Natural killer cell treated with Interleukin-12 subunit alpha and Interleukin-12 subunit beta and Interleukin-15 and Interleukin-18, amount 100 ng/mL, for 72 hours (primary cell): ENCODE data around the gene LRMDA. TPM values are rescaled to one million over a fixed set of nuclear protein-coding genes. Genes with fewer than 3 reads are reported as not detected.
"Not testable (repeated sequence)": the region's sequence is repeated elsewhere in the genome, so short reads cannot be mapped to it uniquely, and the experiment has no call there.

Source experiments
- ATAC-seq, 2 donors: fragments of 150-1000 bp; cut with Tn5 transposase in 1 of 2; sonication (Bioruptor Pico), chemical (Tn5 transposase) in 1 of 2; 2 replicates each; pipeline ENCODE4 v1.10.0; 2021
- DNase-seq: peaks from one replicate; pipeline ENCODE4 v3.0.0; 2022; ENCODE audit warnings: low spot score
- H3K27ac Mint-ChIP-seq, 2 donors: 1 replicate in 1 of 2; 2 replicates in 1 of 2; pipeline ENCODE4 v1.8.0; 2022; ENCODE audit warnings: mixed read lengths in 2 of 2, mild to moderate bottlenecking in 1 of 2, moderate library complexity in 1 of 2
- H3K27me3 Mint-ChIP-seq, 2 donors: 1 replicate in 1 of 2; 2 replicates in 1 of 2; pipeline ENCODE4 v1.8.0; 2022; ENCODE audit warnings: mixed read lengths in 2 of 2
- H3K36me3 Mint-ChIP-seq: one replicate; pipeline ENCODE4 v1.8.0; 2022; ENCODE audit warnings: mixed read lengths
- H3K4me1 Mint-ChIP-seq, 2 donors: 1 replicate in 1 of 2; 2 replicates in 1 of 2; pipeline ENCODE4 v1.8.0; 2022; ENCODE audit warnings: low read depth in 2 of 2, mixed read lengths in 2 of 2, mild to moderate bottlenecking in 1 of 2
- H3K4me3 Mint-ChIP-seq: one replicate; pipeline ENCODE4 v1.8.0; 2022; ENCODE audit warnings: mixed read lengths
- H3K9me3 Mint-ChIP-seq: 2 replicates; pipeline ENCODE4 v1.8.0; 2022; ENCODE audit warnings: mixed read lengths
- total RNA-seq, 2 donors: library from RNA; stranded (reverse); gene quantifications; one replicate each; pipeline ENCODE4 v1.2.3, GENCODE V29; 2022

LRMDA gene
- total RNA-seq, 2 donors from 2014 or later: 0.92 to 1.8 TPM

DNA sequence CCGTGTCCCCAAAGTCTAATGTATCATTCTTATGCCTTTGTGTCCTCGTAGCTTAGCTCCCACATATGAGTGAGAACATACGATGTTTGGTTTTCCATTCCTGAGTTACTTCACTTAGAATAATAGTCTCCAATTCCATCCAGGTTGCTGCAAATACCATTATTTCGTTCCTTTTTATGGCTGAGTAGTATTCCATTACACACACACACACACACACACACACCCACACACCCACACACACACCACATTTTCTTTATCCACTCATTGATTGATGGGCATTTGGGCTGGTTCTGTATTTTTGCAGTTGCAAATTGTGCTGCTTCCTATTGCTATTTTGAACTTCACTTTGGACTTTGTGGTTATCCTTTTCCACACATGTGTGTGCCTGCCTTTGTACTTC is 189.6 kb downstream of the LRMDA start:
- peaks cover 7 to 11% of the 10 kb centered on the region in 2 donors for H3K27me3 Mint-ChIP-seq
- not testable (repeated sequence) for H3K9me3 Mint-ChIP-seq, H3K4me3 Mint-ChIP-seq, DNase-seq, ATAC-seq, H3K27ac Mint-ChIP-seq, H3K4me1 Mint-ChIP-seq, H3K36me3 Mint-ChIP-seq

DNA sequence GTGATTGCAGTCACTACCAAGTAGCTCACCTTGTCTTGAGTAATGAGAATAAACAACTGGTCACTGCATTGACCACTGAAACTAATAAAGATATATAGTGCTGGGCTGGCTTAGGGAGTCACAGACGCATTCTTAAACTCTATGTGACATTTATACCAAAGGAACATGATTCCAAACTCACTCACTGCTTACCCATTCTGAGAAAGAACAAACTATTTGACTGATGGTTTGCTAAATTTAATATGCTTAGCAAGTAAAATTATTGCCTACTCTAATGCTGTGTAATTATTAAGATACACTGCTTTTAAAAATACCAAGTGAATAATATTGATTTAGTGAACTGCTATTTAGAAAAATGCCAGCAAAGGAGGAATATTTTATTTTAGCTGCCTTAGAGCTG is 191.1 kb downstream of the LRMDA start:
- H3K27me3 Mint-ChIP-seq: peaks cover 3 to 12% of the 10 kb centered on the region in 2 donors
- H3K9me3 Mint-ChIP-seq: no peaks in the 10 kb centered on the region
- H3K4me3 Mint-ChIP-seq: no peak overlapping the region
- DNase-seq (no peak), ATAC-seq (no peak)
- H3K4me1 Mint-ChIP-seq: no peaks in the 10 kb centered on the region
- H3K36me3 Mint-ChIP-seq: no peaks in the 10 kb centered on the region
- no peak overlapping the region for H3K27ac Mint-ChIP-seq

DNA sequence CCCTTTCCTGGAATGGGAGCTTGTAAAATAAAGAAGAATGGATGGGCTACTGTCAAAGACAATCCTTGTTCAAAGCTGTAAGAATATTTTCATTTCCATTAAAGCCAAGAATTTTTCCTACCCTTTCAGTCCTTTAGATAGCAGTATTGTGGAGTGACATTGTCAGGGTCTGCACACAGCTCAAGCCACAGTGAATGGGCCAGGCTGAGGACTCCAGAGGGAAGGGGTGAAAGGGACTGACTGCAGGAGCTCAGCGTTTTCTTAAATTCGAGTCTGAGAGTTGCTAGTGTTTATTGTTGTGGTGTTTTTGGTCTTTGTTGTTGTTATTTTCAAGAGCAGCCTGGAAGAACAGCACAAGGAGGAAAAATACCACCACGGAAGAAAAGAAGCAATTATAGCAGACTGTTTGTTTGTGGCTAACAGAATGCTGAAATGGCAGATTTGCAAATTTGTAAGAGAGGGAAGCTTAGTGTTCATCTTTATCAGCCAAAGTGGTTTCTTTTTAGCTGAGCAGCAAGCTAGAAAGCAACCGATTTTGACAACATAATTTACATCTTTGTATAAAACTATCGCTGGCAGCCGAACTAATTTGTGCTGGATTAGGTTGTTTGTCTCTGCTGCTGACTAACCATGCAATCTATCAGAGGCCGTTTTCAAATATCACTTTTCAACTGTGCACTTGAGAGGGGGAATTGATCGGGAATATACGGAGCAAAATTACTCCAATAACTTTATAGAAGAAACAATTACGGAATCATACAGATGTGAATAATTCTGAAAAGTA is 192.1 kb downstream of the LRMDA start:
- no peaks in the 10 kb centered on the region for H3K9me3 Mint-ChIP-seq
- H3K4me1 Mint-ChIP-seq: no peaks in the 10 kb centered on the region
- ATAC-seq: no peak
- H3K4me3 Mint-ChIP-seq: no peak overlapping the region
- no peak overlapping the region for H3K27ac Mint-ChIP-seq
- no peaks in the 10 kb centered on the region for H3K36me3 Mint-ChIP-seq
- peaks cover 0 to 10% of the 10 kb centered on the region in 2 donors for H3K27me3 Mint-ChIP-seq
- DNase-seq: no peak

DNA sequence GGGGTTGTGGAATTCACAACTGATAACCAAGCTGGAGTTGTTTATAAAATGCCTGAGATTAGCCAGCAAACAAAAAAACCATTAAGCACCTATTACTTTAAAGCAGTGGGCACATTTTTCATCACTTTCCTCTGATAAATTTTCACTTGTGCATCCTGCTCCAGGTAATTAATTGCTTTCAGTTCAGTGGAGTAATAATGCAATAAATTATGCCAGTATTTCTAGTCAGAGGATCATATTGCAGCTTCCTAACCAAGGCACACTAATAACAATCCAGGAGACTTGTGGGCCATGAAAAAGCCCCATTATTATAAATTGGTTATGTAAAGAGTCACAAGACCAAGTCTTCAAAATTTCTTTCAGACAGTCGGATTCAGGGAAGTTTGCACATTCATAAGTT is 193.2 kb downstream of the LRMDA start:
- Mint-ChIP-seq H3K9me3 (no peaks in the 10 kb centered on the region), H3K27ac (no peak overlapping the region), H3K27me3 (peaks cover 0 to 13% of the 10 kb centered on the region in 2 donors), H3K4me1 (no peaks in the 10 kb centered on the region), H3K4me3 (no peak overlapping the region), H3K36me3 (no peaks in the 10 kb centered on the region)
- ATAC-seq (no peak), DNase-seq (no peak)

DNA sequence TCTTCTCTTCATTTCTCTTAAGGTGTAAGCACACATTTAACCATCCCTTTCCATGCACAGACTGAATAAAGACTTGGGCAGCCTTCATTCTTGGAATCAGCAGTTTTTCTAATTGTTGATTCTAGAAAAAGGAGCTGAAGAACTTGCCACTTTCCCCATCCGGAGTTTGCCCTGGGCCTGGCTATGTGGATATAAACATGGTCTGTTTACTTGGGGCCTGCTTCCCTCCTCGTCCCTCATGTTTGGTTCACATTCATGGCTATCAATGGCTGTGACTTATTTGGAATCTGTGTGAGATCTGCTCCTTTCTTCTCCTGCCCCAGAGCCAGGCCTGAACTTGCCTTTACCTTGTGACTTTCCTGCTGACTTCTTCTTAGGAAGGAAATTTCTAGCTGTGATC is 199.3 kb downstream of the LRMDA start:
- H3K27ac Mint-ChIP-seq: no peak overlapping the region
- no peak overlapping the region for H3K4me3 Mint-ChIP-seq
- H3K36me3 Mint-ChIP-seq: no peaks in the 10 kb centered on the region
- no peaks in the 10 kb centered on the region for H3K9me3 Mint-ChIP-seq
- ATAC-seq (no peak), DNase-seq (no peak)
- H3K27me3 Mint-ChIP-seq: peaks cover 6 to 8% of the 10 kb centered on the region in 2 donors
- no peaks in the 10 kb centered on the region for H3K4me1 Mint-ChIP-seq

DNA sequence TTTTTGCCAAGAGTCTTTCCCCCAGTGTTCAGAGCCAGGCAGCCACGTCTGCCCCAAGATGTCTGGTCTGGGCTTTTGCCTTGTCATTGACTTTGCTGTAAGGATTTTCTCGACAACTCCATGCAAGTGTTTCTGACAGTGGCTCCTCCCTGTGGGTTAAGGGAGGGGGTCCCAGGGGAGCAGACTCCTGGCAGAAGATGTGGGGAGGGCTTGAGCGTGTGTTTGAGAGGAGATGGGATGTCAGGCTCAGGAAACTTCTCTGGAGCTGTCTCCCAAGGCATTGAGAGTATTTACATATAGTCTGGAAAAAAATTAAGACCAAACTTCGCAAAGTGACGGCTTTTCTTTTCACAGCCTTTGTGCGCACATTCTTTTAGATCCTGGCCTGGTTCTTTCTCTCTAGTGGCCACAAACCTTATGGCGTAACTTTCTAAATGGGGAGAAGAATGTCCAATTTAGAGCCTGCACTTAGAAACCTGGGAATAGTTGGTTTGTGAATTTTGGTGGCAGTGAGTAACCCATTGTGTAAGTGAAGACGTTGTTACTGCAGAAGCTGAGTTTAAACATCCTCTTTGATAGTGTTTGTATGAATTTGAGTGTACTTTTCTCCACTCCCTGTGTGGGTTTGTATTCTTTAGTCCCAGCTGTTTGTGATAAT is 201.5 kb downstream of the LRMDA start:
- no peaks in the 10 kb centered on the region for H3K36me3 Mint-ChIP-seq
- no peaks in the 10 kb centered on the region for H3K4me1 Mint-ChIP-seq
- DNase-seq: no peak
- ATAC-seq: no peak
- H3K27me3 Mint-ChIP-seq: peaks cover 9 to 17% of the 10 kb centered on the region in 2 donors
- H3K9me3 Mint-ChIP-seq: no peaks in the 10 kb centered on the region
- no peak overlapping the region for H3K27ac Mint-ChIP-seq
- no peak overlapping the region for H3K4me3 Mint-ChIP-seq

DNA sequence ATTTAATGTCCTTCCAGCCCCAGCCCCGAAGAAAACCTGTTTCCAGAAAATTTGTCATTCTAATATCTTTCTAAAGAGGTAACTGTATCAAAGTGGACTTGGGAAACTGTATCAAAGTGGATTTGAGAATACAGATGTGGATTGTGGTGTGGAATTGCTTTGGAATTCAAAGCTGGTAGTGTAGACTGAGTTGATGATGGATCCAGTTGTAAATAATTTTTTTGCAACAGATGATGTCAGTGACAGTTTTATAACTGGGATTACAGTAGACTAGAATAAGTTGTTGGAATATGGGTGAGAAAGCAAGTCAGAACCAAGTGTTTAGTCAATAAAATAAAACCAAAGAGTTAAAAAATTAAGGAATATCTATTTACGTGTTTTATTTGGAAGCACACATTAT is 202.1 kb downstream of the LRMDA start:
- Mint-ChIP-seq H3K27ac (no peak overlapping the region), H3K9me3 (no peaks in the 10 kb centered on the region), H3K36me3 (no peaks in the 10 kb centered on the region), H3K4me1 (no peaks in the 10 kb centered on the region), H3K4me3 (no peak overlapping the region), H3K27me3 (peaks cover 9 to 17% of the 10 kb centered on the region in 2 donors)
- DNase-seq (no peak), ATAC-seq (no peak)

DNA sequence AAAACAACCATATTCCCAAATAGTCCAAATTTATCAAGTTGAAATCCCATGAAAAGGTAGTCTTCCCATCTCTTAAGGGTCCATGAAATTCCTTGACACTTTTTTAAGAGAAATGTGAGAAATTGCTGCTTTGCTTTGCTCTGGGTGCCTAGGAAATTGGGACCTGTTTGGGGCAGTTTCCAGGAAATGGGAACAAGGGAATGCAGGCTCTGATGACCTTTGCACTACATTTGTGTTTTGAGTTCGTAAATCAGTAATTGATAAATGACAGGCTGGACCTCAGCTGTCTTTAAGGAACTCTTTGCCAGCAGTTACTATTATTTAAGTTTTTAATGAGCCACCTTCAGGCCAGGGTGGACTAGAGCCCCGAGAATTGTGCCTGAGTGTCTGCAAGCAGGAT is 203.5 kb downstream of the LRMDA start:
- Mint-ChIP-seq H3K36me3 (no peaks in the 10 kb centered on the region), H3K9me3 (no peaks in the 10 kb centered on the region), H3K27ac (no peak overlapping the region), H3K27me3 (peaks cover 14 to 31% of the 10 kb centered on the region in 2 donors), H3K4me3 (no peak overlapping the region), H3K4me1 (no peaks in the 10 kb centered on the region)
- DNase-seq (no peak), ATAC-seq (no peak)

DNA sequence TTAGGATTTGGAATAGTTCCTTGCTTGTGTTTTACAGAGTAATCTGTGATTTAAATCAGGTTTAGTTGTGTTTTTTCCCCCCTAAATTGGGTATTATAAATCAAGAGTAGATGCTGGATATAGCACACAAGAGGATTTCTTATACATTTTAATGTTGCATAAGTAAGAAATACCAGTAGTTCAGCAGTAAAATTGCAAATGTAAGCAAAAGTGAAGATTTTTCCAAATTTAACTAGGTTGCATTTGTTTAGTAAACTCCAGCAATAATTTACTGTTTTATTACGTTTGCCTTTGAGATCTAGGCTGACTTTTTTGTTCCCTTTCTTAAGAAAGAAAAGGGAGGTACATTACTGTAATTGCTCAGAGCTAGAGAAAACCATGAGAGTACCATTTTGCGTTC is 207.3 kb downstream of the LRMDA start:
- DNase-seq (no peak), ATAC-seq (no peak)
- H3K4me3 Mint-ChIP-seq: no peak overlapping the region

DNA sequence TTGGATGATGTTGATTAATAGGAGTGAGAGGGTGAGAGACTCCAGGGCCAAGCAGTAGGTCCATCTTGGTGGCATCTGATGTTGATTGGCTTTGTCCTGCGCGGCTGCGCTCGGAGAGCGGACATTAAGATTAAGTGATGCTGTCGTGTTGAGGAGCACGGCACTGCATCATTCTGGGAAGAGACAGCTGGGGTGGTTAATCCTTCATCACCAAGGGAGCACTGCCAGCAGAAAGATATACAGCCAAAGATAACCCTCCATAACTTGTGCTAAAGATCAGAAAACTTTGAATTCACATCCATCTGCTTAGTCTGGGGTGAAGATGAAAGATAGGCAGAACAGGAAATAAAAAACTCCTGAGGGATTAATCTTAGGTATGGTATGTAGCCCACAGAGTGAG is 208.3 kb downstream of the LRMDA start:
- H3K9me3 Mint-ChIP-seq: no peaks in the 10 kb centered on the region
- H3K36me3 Mint-ChIP-seq: no peaks in the 10 kb centered on the region
- H3K4me1 Mint-ChIP-seq: no peaks in the 10 kb centered on the region
- DNase-seq: no peak
- H3K4me3 Mint-ChIP-seq: no peak overlapping the region
- H3K27ac Mint-ChIP-seq: no peak overlapping the region
- H3K27me3 Mint-ChIP-seq: peaks cover 17 to 28% of the 10 kb centered on the region in 2 donors
- no peak for ATAC-seq

More for the DNA sequence above, 207.3 kb downstream of the LRMDA start:
- Mint-ChIP-seq H3K36me3 (no peaks in the 10 kb centered on the region), H3K4me1 (no peaks in the 10 kb centered on the region), H3K27me3 (peaks cover 17 to 28% of the 10 kb centered on the region in 2 donors), H3K9me3 (no peaks in the 10 kb centered on the region), H3K27ac (no peak overlapping the region)

DNA sequence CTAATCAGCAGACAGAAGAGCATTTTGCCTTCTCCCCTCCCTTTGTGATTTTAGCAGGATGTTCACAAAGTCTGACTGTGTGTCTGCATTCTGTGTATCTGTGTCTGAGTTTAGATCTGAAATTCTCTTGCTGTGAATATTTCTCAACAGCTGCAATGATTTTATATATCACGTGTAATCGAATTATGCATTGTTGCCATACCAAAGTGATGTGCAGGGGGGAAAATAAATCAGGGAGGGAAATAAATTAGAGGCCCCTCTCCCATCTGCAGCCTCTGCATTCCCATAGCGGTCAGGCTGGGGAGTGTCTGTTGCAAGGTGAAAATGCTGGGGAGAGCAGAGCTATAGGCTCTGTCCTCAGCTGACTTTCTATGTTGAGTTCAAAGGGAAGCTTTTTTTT is 209.0 kb downstream of the LRMDA start:
- DNase-seq (no peak), ATAC-seq (no peak)
- Mint-ChIP-seq H3K27me3 (peaks cover 17 to 29% of the 10 kb centered on the region in 2 donors), H3K4me3 (no peak overlapping the region), H3K36me3 (no peaks in the 10 kb centered on the region), H3K4me1 (no peaks in the 10 kb centered on the region), H3K27ac (no peak overlapping the region), H3K9me3 (no peaks in the 10 kb centered on the region)

DNA sequence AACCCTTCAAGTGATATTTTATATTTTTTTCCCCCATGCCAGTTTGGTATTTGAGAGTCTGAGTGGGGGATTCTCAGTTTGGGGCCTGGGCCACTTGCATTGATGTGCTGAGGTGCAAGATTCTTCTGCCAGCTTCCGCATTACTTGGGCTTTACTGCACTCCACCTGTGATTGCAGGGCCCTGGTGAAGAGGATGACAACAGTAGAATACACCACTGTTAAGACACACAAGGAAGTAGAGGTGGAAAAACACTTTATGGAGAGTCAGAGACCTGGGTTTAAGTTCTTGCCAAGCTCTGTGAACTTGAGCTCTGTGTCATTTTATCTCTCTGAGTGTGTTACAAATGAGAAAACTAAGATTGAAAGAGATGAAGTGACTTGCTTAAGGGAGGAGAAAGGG is 209.4 kb downstream of the LRMDA start:
- H3K36me3 Mint-ChIP-seq: no peaks in the 10 kb centered on the region
- DNase-seq: no peak
- peaks cover 17 to 33% of the 10 kb centered on the region in 2 donors for H3K27me3 Mint-ChIP-seq
- H3K27ac Mint-ChIP-seq: no peak overlapping the region
- no peaks in the 10 kb centered on the region for H3K4me1 Mint-ChIP-seq
- H3K4me3 Mint-ChIP-seq: no peak overlapping the region
- no peaks in the 10 kb centered on the region for H3K9me3 Mint-ChIP-seq
- no peak for ATAC-seq

DNA sequence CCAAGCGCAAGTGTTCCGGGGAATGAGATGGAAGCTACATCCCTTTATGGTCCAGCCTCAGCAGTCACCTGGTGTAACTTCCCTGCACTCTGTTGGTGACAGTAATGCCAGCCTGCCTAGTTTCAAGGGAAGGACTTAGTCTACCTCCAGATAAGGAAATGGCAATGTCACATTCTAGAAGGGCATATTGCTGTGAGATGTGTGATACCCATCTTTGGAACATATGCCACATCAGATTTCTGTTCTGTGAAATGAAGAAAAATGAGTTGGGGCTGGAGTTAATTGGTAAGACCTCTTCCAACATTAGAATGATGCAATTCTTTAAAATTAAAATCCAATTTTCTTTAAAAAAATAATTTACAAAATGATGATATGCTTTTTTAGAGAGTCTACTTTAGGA is 212.0 kb downstream of the LRMDA start:
- Mint-ChIP-seq H3K4me1 (no peaks in the 10 kb centered on the region), H3K36me3 (no peaks in the 10 kb centered on the region), H3K4me3 (no peak overlapping the region), H3K27ac (no peak overlapping the region), H3K9me3 (no peaks in the 10 kb centered on the region), H3K27me3 (peaks cover 15 to 36% of the 10 kb centered on the region in 2 donors)
- no peak for DNase-seq
- ATAC-seq: no peak

DNA sequence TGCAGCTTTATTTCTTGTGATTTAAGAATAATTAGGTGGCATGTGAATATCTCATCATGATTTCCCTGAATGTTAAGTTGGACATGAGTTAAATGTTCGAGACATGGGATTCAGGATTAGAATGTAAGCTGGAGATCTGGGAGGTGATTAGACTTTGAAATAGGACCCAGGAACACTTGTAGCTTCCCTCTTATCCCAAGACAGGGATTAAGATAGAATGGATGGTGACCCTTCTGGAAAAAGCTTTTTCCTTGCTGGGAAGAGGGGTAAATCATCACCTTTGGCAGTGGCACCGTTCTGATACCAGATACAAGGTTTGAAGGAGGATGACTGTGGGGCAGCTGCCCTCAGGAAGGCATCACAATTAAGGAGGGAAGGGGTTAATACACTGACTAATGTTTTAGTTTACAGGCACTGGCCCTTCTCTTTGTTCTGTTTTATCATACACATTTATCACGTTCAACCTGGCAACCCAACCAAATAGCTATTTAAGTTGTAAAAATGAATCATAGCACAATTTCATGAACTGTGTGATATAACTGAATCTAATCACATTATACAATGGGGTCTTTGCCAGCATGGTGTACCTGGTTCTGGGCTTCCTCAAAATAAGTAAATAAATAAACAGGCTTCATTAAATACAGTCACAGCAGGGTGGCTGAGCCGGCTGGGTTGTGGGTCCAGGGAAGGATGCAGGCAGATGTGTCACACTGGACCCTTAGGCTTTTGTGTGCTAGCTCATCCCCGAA is 212.7 kb downstream of the LRMDA start:
- DNase-seq: no peak
- Mint-ChIP-seq H3K4me3 (no peak overlapping the region), H3K36me3 (no peaks in the 10 kb centered on the region), H3K9me3 (no peaks in the 10 kb centered on the region), H3K27ac (no peak overlapping the region), H3K27me3 (peaks cover 13 to 30% of the 10 kb centered on the region in 2 donors), H3K4me1 (no peaks in the 10 kb centered on the region)
- no peak for ATAC-seq
